ENCODE measurements around the gene GOLGB1.

Gene GOLGB1

GRCh38 chr3:121654493-121655385 is 94.8 kb downstream of the GOLGB1 start:
- POLR2A ChIA-PET: interaction anchor here (0.7 kb wide), 1 partner anchor 382 kb away, joined by 11 read pairs; no protein-coding TSS in a partner anchor
- H3K4me3 ChIP-seq (ENCODE audit: low read depth, low read length): no peak overlapping the region
- CTCF ChIA-PET: interaction anchor here (0.6 kb wide), 1 partner anchor 68 kb away, joined by 3 read pairs; no protein-coding TSS in a partner anchor
- no peaks in the 10 kb centered on the region for H3K4me1 ChIP-seq (ENCODE audit: control insufficient read depth, insufficient read depth, low read length)
- no peaks in the 10 kb centered on the region for H3K9me3 ChIP-seq (ENCODE audit: control insufficient read depth, insufficient read depth, low read depth, low read length)
- TF ChIP-seq ZNF473 (tag by site-specific recombination; IDR thresholded peaks at IDR 0.05) (no peak), ZBTB8A (tag by site-specific recombination; IDR thresholded peaks at IDR 0.05) (no peak), MEIS1 (CRISPR knock-in tag; IDR thresholded peaks at IDR 0.05; ENCODE audit: borderline replicate concordance) (no peak), ZEB2 (tag by site-specific recombination; IDR thresholded peaks at IDR 0.05) (no peak), ZBTB26 (tag by site-specific recombination; optimal IDR thresholded peaks at IDR 0.05) (no peak), ZBTB21 (tag by site-specific recombination; IDR thresholded peaks at IDR 0.05) (no peak), ZNF184 (tag by site-specific recombination; IDR thresholded peaks at IDR 0.05) (no peak)
- no peaks in the 10 kb centered on the region for H3K36me3 ChIP-seq (ENCODE audit: control insufficient read depth in 2 of 2, insufficient read depth in 1 of 2, low read length in 2 of 2)
- no peak overlapping the region for H3K27ac ChIP-seq (ENCODE audit: extremely low read depth, low read depth, low read length)

- no peaks in the 10 kb centered on the region for H3K36me3 ChIP-seq (ENCODE audit: control insufficient read depth in 2 of 2, insufficient read depth in 1 of 2, low read length in 2 of 2)
- H3K4me1 ChIP-seq (ENCODE audit: control insufficient read depth, insufficient read depth, low read length): no peaks in the 10 kb centered on the region
- ChIA-PET POLR2A (no interaction called here), CTCF (no interaction called here)
- TF ChIP-seq ZNF292 (tag by site-specific recombination; IDR thresholded peaks at IDR 0.05; ENCODE audit: borderline replicate concordance, low read depth) (no peak), ZNF335 (tag by site-specific recombination; conservative IDR thresholded peaks at IDR 0.05) (no peak), ZNF76 (tag by site-specific recombination; IDR thresholded peaks at IDR 0.05; ENCODE audit: borderline replicate concordance, low read depth) (no peak), ZBTB10 (tag by site-specific recombination; IDR thresholded peaks at IDR 0.05) (no peak), ZNF121 (tag by site-specific recombination; IDR thresholded peaks at IDR 0.05) (no peak), ZNF24 (tag by site-specific recombination; IDR thresholded peaks at IDR 0.05) (no peak)
- no peak overlapping the region for H3K4me3 ChIP-seq (ENCODE audit: low read depth, low read length)
- no peaks in the 10 kb centered on the region for H3K9me3 ChIP-seq (ENCODE audit: control insufficient read depth, insufficient read depth, low read depth, low read length)
- H3K27ac ChIP-seq (ENCODE audit: extremely low read depth, low read depth, low read length): no peak overlapping the region
Measured at GRCh38 chr3:121651684-121652083, 97.9 kb downstream of the GOLGB1 start.

- Histone ChIP-seq H3K27ac (ENCODE audit: extremely low read depth, low read depth, low read length) (no peak overlapping the region), H3K4me1 (ENCODE audit: control insufficient read depth, insufficient read depth, low read length) (no peaks in the 10 kb centered on the region), H3K36me3 (ENCODE audit: control insufficient read depth in 2 of 2, insufficient read depth in 1 of 2, low read length in 2 of 2) (no peaks in the 10 kb centered on the region), H3K9me3 (ENCODE audit: control insufficient read depth, insufficient read depth, low read depth, low read length) (no peaks in the 10 kb centered on the region), H3K4me3 (ENCODE audit: low read depth, low read length) (no peak overlapping the region)
- TF ChIP-seq SCRT1 (tag by site-specific recombination; IDR thresholded peaks at IDR 0.05; ENCODE audit: borderline replicate concordance): no peak
- TF ChIP-seq PATZ1 (tag by site-specific recombination; IDR thresholded peaks at IDR 0.05): no peak
- TF ChIP-seq ZFP41 (tag by site-specific recombination; IDR thresholded peaks at IDR 0.05; ENCODE audit: borderline replicate concordance): no peak
- no peak for TF ChIP-seq EGR2 (tag by site-specific recombination; IDR thresholded peaks at IDR 0.05; ENCODE audit: low read depth)
- TF ChIP-seq SETDB1 (IDR thresholded peaks at IDR 0.05; ENCODE audit: insufficient read length, low read length): no peak
- TF ChIP-seq ZNF146 (tag by site-specific recombination; IDR thresholded peaks at IDR 0.05): no peak
- POLR2A ChIA-PET: no interaction called here
- CTCF ChIA-PET: no interaction called here
Measured at GRCh38 chr3:121649645-121650044, 99.9 kb downstream of the GOLGB1 start.

Data from HEK293 (cell line).